Stomach (tissue), 9 donors: ENCODE results near the gene SLC35F3. TPM values are rescaled to one million over a fixed set of nuclear protein-coding genes. Genes with fewer than 3 reads are reported as not detected.

Experiments used
- DNase-seq, 2 donors: peaks; one replicate each; pipeline versions ENCODE4 v3.0.0 to v3.0.0-alpha.2; 2013 to 2019
- H3K27ac ChIP-seq, 5 donors: fragments of 200-600 bp in 4 of 5; sonication (generic) in 4 of 5; one replicate each; pipeline ENCODE4 v1.5.1; 2013 to 2019; ENCODE audit warnings: mild to moderate bottlenecking in 1 of 5, moderate library complexity in 1 of 5
- H3K27me3 ChIP-seq, 3 donors: fragments of 200-600 bp; sonication (generic); one replicate each; pipeline ENCODE4 v1.5.1; 2017 to 2019; ENCODE audit warnings: mixed run types in 1 of 3
- H3K36me3 ChIP-seq, 4 donors: fragments of 200-600 bp; sonication (generic); 1 replicate in 3 of 4; 2 replicates in 1 of 4; pipeline ENCODE4 v1.5.1; 2016 to 2019
- H3K4me1 ChIP-seq, 4 donors: fragments of 200-600 bp; sonication (generic); one replicate each; pipeline ENCODE4 v1.5.1; 2016 to 2019
- H3K4me3 ChIP-seq, 4 donors: fragments of 200-600 bp; sonication (generic) in 3 of 4; one replicate each; pipeline ENCODE4 v1.5.1; 2016 to 2019; ENCODE audit warnings: mild to moderate bottlenecking in 1 of 4
- H3K9me3 ChIP-seq, 4 donors: fragments of 200-600 bp; sonication (generic); one replicate each; pipeline ENCODE4 v1.5.1; 2016 to 2019
- EP300 ChIP-seq: sonication (generic); formaldehyde crosslinking; IDR thresholded peaks from one replicate; pipeline ENCODE4 v1.6.1; 2017; ENCODE audit warnings: antibody characterized with exemption
- POLR2A ChIP-seq, 4 donors: fragments of 450-650 bp; IDR thresholded peaks; one replicate each; pipeline ENCODE4 v1.6.1; 2016; ENCODE audit warnings: antibody characterized with exemption in 4 of 4, control low read depth in 2 of 4, mild to moderate bottlenecking in 1 of 4, moderate library complexity in 1 of 4
- POLR2AphosphoS5 ChIP-seq, 3 donors: sonication (generic); formaldehyde crosslinking; IDR thresholded peaks; one replicate each; pipeline ENCODE4 v1.6.1; 2016; ENCODE audit warnings: antibody characterized with exemption in 3 of 3
- WGBS, 5 donors: extraction: QIAGEN DNeasy Blood & Tissue Kit in 3 of 5; methylation state at CpG; one replicate each; pipeline versions ENCODE4 v1.1.5 to v1.1.7; 2013 to 2018; 5-methylcytosine and 5-hydroxymethylcytosine counted together
- intact Hi-C: fragments of 100-400 bp; cut with DNase I; formaldehyde crosslinking; loops from one replicate; pipeline ENCODE4 v1.15.1; 2023; ENCODE audit warnings: low total_unique reads
- polyA plus RNA-seq, 3 donors: library from polyadenylated mRNA; stranded (reverse); fragments of 200-250 nt; gene quantifications; one replicate each; pipeline ENCODE4 v1.2.3, GENCODE V29; 2013
- total RNA-seq, 5 donors: library from RNA; depleted of rRNA; stranded (reverse); fragments of >200 nt; gene quantifications; one replicate each; pipeline versions ENCODE4 v1.1.0 to v1.2.3, GENCODE V29; 2014 to 2016
- TF ChIP-seq, protein P1 (sequence below), 7 experiments: fragments of 450-650 bp in 4 of 7; fragments of 200-600 bp in 3 of 7; sonication (generic) in 3 of 7; IDR thresholded peaks; one replicate each; pipeline ENCODE4 v1.5.1; 2016 to 2019; ENCODE audit warnings: antibody characterized with exemption in 7 of 7, control low read depth in 2 of 7, mild to moderate bottlenecking in 1 of 7
- donor health status: healthy with polysubstance abuse.
- donor health status: Bipolar disorder and iron deficiency.
- donor health status: healthy.

The SLC35F3 gene
- total and polyA plus RNA-seq, 8 donors = under 0.01 to 1.5 (median 0.59) TPM; not detected in 2

DNA sequence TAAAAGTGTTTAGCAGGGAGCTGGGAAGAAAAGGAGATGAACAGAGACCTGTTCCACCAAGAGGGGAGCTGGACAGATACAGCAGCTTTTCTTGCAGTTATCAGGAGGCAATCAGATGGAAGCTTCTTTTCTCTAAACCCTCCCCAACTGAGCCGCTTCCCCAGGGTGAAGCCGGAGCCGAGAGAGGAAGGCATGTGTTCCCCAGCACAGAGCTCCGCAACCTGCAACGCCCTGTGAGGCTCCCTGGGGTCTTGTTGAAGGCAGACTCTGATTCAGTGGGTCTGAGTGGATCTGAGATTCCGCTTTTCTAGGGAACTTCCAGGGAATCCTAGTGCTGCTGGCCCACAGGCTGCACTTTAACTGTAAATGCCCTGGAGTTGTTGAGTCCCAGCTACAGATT, 329.7 kb downstream of the SLC35F3 start:
- WGBS, 5 donors = 66 to 100% (median 75%) methylated on average over 1 to 6 of the region's 6 CpGs
- Histone ChIP-seq H3K4me3 (no peak overlapping the region), H3K27me3 (peaks cover 0 to 8% (median 3%) of the 10 kb centered on the region in 3 donors), H3K36me3 (no peaks in the 10 kb centered on the region), H3K4me1 (peaks cover 0 to 7% (median 5%) of the 10 kb centered on the region in 4 donors), H3K27ac (no peak overlapping the region), H3K9me3 (no peaks in the 10 kb centered on the region)
- intact Hi-C loops = no loop called here
- DNase-seq = no peak
- TF ChIP-seq POLR2A (IDR thresholded peaks at IDR 0.05) = no peak
- TF ChIP-seq EP300 = no peak
- TF ChIP-seq, protein P1, sequence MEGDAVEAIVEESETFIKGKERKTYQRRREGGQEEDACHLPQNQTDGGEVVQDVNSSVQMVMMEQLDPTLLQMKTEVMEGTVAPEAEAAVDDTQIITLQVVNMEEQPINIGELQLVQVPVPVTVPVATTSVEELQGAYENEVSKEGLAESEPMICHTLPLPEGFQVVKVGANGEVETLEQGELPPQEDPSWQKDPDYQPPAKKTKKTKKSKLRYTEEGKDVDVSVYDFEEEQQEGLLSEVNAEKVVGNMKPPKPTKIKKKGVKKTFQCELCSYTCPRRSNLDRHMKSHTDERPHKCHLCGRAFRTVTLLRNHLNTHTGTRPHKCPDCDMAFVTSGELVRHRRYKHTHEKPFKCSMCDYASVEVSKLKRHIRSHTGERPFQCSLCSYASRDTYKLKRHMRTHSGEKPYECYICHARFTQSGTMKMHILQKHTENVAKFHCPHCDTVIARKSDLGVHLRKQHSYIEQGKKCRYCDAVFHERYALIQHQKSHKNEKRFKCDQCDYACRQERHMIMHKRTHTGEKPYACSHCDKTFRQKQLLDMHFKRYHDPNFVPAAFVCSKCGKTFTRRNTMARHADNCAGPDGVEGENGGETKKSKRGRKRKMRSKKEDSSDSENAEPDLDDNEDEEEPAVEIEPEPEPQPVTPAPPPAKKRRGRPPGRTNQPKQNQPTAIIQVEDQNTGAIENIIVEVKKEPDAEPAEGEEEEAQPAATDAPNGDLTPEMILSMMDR (IDR thresholded peaks at IDR 0.05) = no peak
- TF ChIP-seq POLR2AphosphoS5 (IDR thresholded peaks at IDR 0.05) = no peak

- WGBS, 5 donors = 25 to 44% (median 31%) methylated on average over 4 of the region's 4 CpGs
- TF ChIP-seq EP300 = no peak
- TF ChIP-seq POLR2AphosphoS5 (IDR thresholded peaks at IDR 0.05) = no peak
- no peak for TF ChIP-seq POLR2A (IDR thresholded peaks at IDR 0.05)
- TF ChIP-seq, protein P1 (IDR thresholded peaks at IDR 0.05) = no peak
- Histone ChIP-seq H3K9me3 (no peaks in the 10 kb centered on the region), H3K27me3 (peaks cover 0 to 8% (median 3%) of the 10 kb centered on the region in 3 donors), H3K27ac (no peak overlapping the region), H3K4me3 (no peak overlapping the region), H3K36me3 (no peaks in the 10 kb centered on the region), H3K4me1 (peaks cover 0 to 6% (median 4%) of the 10 kb centered on the region in 4 donors)
- DNase-seq = peak in 1 of 2 donors; percentile 9
- intact Hi-C loops = no loop called here
Observed at GRCh38 chr1:234235434-234235881, 331.0 kb downstream of the SLC35F3 start.

DNA sequence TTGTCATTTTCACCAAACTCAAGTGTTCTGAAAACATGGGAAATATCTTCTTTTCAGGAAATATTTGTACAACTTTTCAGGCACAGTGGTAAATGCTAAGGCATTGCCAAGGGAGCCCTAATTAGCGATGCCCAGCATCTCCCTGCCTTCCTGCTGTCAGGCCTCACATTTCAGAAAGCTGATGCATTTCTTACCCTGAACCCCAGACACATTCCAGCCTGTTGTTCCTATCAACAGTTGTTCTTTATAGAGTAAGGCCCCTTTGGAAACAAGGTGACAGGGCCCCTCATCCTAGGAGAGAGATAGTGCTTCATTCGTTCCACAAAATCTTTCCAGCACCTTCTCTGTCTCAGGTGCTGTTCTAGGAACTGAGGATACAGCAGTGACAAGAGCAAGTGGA, 332.9 kb downstream of the SLC35F3 start:
- peaks cover 0 to 6% (median 2%) of the 10 kb centered on the region in 4 donors for H3K4me1 ChIP-seq
- no peak for TF ChIP-seq POLR2AphosphoS5 (IDR thresholded peaks at IDR 0.05)
- TF ChIP-seq, protein P1 (IDR thresholded peaks at IDR 0.05) = no peak
- no peak for TF ChIP-seq POLR2A (IDR thresholded peaks at IDR 0.05)
- intact Hi-C loops = no loop called here
- no peaks in the 10 kb centered on the region for H3K36me3 ChIP-seq
- H3K4me3 ChIP-seq = no peak overlapping the region
- no peaks in the 10 kb centered on the region for H3K27me3 ChIP-seq
- DNase-seq = no peak
- WGBS, 5 donors = 89 to 97% (median 91%) methylated on average over 2 of the region's 2 CpGs
- no peak overlapping the region for H3K27ac ChIP-seq
- no peaks in the 10 kb centered on the region for H3K9me3 ChIP-seq

- no peak for DNase-seq
- 89 to 100% (median 91%) methylated on average over 1 of the region's 1 CpG for WGBS, 5 donors
- Histone ChIP-seq H3K27me3 (no peaks in the 10 kb centered on the region), H3K27ac (no peak overlapping the region), H3K36me3 (no peaks in the 10 kb centered on the region), H3K4me3 (no peak overlapping the region), H3K4me1 (peaks cover 0 to 6% (median 2%) of the 10 kb centered on the region in 4 donors), H3K9me3 (no peaks in the 10 kb centered on the region)
- TF ChIP-seq, protein P1 (IDR thresholded peaks at IDR 0.05) = no peak
- TF ChIP-seq POLR2AphosphoS5 (IDR thresholded peaks at IDR 0.05) (no peak), POLR2A (IDR thresholded peaks at IDR 0.05) (no peak), EP300 (no peak)
- intact Hi-C loops = no loop called here
Observed at GRCh38 chr1:234238060-234238459, 333.6 kb downstream of the SLC35F3 start.
